ENCODE results near the gene PDE10A. TPM values are rescaled to one million over a fixed set of nuclear protein-coding genes. Genes with fewer than 3 reads are reported as not detected.
A peak's percentile ranks its signal among the peaks of the same experiment; 100 is the strongest.

The PDE10A gene
- total and polyA plus RNA-seq, 2 of the 13 experiments (the other 11 are each of a cell fraction or from before 2014, with no cell fraction given), result not detected

GRCh38 chr6:165657325-165657680 is 5.7 kb downstream of the PDE10A start:
- intact Hi-C loops (cut with micrococcal nuclease; ENCODE audit: unreplicated experiment), result no loop called here
- H3K9me3 ChIP-seq (ENCODE audit: low read length), result no peaks in the 10 kb centered on the region
- H3K36me3 ChIP-seq (replicated peaks in 1 of 2; ENCODE audit: control insufficient read depth in 1 of 2, insufficient read depth in 2 of 2, low read length in 2 of 2), result no peaks in the 10 kb centered on the region
- no peaks in the 10 kb centered on the region for H4K20me1 ChIP-seq (ENCODE audit: insufficient read depth, low read length)
- H3K9ac ChIP-seq (ENCODE audit: insufficient read depth, low read depth, low read length), result no peak overlapping the region
- no peaks in the 10 kb centered on the region for H3K4me1 ChIP-seq (ENCODE audit: insufficient read depth, low read length)
- ChIA-PET CTCF (ENCODE audit: low intra/inter-chr PET ratio, low total read pairs) (no interaction called here), POLR2A (no interaction called here)
- H3K27ac ChIP-seq (ENCODE audit: extremely low read length, insufficient read depth, low read length), result no peak overlapping the region
- H3K4me2 ChIP-seq (ENCODE audit: low read depth, low read length), result no peak overlapping the region
- DNase-seq (ENCODE audit: low spot score) (no peak), ATAC-seq (no peak), FAIRE-seq (no peak)
- no peaks in the 10 kb centered on the region for H3K79me2 ChIP-seq (ENCODE audit: insufficient read depth, low read length)
- H2AFZ ChIP-seq (ENCODE audit: low read length), result no peak overlapping the region
- H3K4me3 ChIP-seq (replicated peaks in 1 of 3; ENCODE audit: insufficient read depth in 1 of 3, low read depth in 2 of 3, low read length in 3 of 3), result no peak overlapping the region
- BruUV-seq (replicated peaks), result no TSS peak
- 2% methylated on average over 5 of the region's 5 CpGs for WGBS (ENCODE audit: low lambda C conversion rate)
- peaks cover 14 to 66% of the 10 kb centered on the region in 2 experiments for H3K27me3 ChIP-seq (ENCODE audit: control insufficient read depth in 1 of 2, insufficient read depth in 2 of 2, low read length in 2 of 2)
- in situ Hi-C loops (cut with HindIII; ENCODE audit: extremely low pct_ligation_motif_present, low pct_unique_long_range_greater_than_20kb), result no loop called here
- TF ChIP-seq NBN (conservative IDR thresholded peaks at IDR 0.05), result no peak
- peak; percentile 79; the same call in 1 of the 2 replicates for TF ChIP-seq CBX2 (IDR thresholded peaks at IDR 0.05; ENCODE audit: low read depth, low read length)
- no peak for TF ChIP-seq CBX2 (CRISPR knock-in tag; IDR thresholded peaks at IDR 0.05; ENCODE audit: low read depth)

- Histone ChIP-seq H3K27me3 (ENCODE audit: control insufficient read depth in 1 of 2, insufficient read depth in 2 of 2, low read length in 2 of 2) (peaks cover 14 to 66% of the 10 kb centered on the region in 2 experiments), H3K9me3 (ENCODE audit: low read length) (no peaks in the 10 kb centered on the region), H3K36me3 (replicated peaks in 1 of 2; ENCODE audit: control insufficient read depth in 1 of 2, insufficient read depth in 2 of 2, low read length in 2 of 2) (no peaks in the 10 kb centered on the region), H3K79me2 (ENCODE audit: insufficient read depth, low read length) (no peaks in the 10 kb centered on the region), H3K9ac (ENCODE audit: insufficient read depth, low read depth, low read length) (no peak overlapping the region), H3K4me1 (ENCODE audit: insufficient read depth, low read length) (no peaks in the 10 kb centered on the region), H3K4me3 (replicated peaks in 1 of 3; ENCODE audit: insufficient read depth in 1 of 3, low read depth in 2 of 3, low read length in 3 of 3) (no peak overlapping the region), H3K27ac (ENCODE audit: extremely low read length, insufficient read depth, low read length) (no peak overlapping the region), H2AFZ (ENCODE audit: low read length) (no peak overlapping the region), H4K20me1 (ENCODE audit: insufficient read depth, low read length) (no peaks in the 10 kb centered on the region), H3K4me2 (ENCODE audit: low read depth, low read length) (no peak overlapping the region)
- ChIA-PET POLR2A (no interaction called here), CTCF (ENCODE audit: low intra/inter-chr PET ratio, low total read pairs) (no interaction called here)
- intact Hi-C loops (cut with micrococcal nuclease; ENCODE audit: unreplicated experiment) (no loop called here), in situ Hi-C loops (cut with HindIII; ENCODE audit: extremely low pct_ligation_motif_present, low pct_unique_long_range_greater_than_20kb) (no loop called here)
- ATAC-seq, result no peak
- no peak for DNase-seq (ENCODE audit: low spot score)
- no TSS peak for BruUV-seq (replicated peaks)
- no peak for FAIRE-seq
- WGBS (ENCODE audit: low lambda C conversion rate), result 22% methylated on average over 8 of the region's 8 CpGs
- TF ChIP-seq SNRNP70 (IDR thresholded peaks at IDR 0.05; ENCODE audit: low read depth, low read length) (no peak), FOXP4 (CRISPR knock-in tag; IDR thresholded peaks at IDR 0.05) (no peak), ZFY (CRISPR knock-in tag; IDR thresholded peaks at IDR 0.05) (no peak), HOXA7 (CRISPR knock-in tag; IDR thresholded peaks at IDR 0.05) (no peak), ZNF569 (CRISPR knock-in tag; IDR thresholded peaks at IDR 0.05; ENCODE audit: borderline replicate concordance) (no peak), ZNF230 (CRISPR knock-in tag; IDR thresholded peaks at IDR 0.05) (no peak), RBM22 (optimal IDR thresholded peaks at IDR 0.05; ENCODE audit: low read length) (no peak), ZNF772 (CRISPR knock-in tag; IDR thresholded peaks at IDR 0.05) (no peak), ZNF264 (CRISPR knock-in tag; IDR thresholded peaks at IDR 0.05) (no peak), JUNB (CRISPR knock-in tag; IDR thresholded peaks at IDR 0.05; ENCODE audit: borderline replicate concordance) (no peak), ZKSCAN5 (CRISPR knock-in tag; IDR thresholded peaks at IDR 0.05) (no peak), ZNF549 (CRISPR knock-in tag; IDR thresholded peaks at IDR 0.05) (no peak), HDAC1 (CRISPR knock-in tag; IDR thresholded peaks at IDR 0.05) (no peak), ARNT2 (CRISPR knock-in tag; IDR thresholded peaks at IDR 0.05; ENCODE audit: low read depth) (no peak), ZNF775 (CRISPR knock-in tag; IDR thresholded peaks at IDR 0.05; ENCODE audit: borderline replicate concordance) (no peak), NFIB (CRISPR knock-in tag; IDR thresholded peaks at IDR 0.05; ENCODE audit: borderline replicate concordance) (no peak)
Measured at GRCh38 chr6:165656581-165657324, 6.3 kb downstream of the PDE10A start.

Measured in HepG2 (cell line).